ENCODE measurements around the gene IL31. TPM values are rescaled to one million over a fixed set of nuclear protein-coding genes. Genes with fewer than 3 reads are reported as not detected.

Gene IL31
- total and polyA plus RNA-seq, 4 donors: not detected

GRCh38 chr12:122123761-122124145 is 50.3 kb downstream of the IL31 start:
- DNase-seq (ENCODE audit: low spot score): no peak
- 75% methylated on average over 9 of the region's 9 CpGs for WGBS

GRCh38 chr12:122123051-122123760 is 50.8 kb downstream of the IL31 start:
- no peak for TF ChIP-seq ATF3 (IDR thresholded peaks at IDR 0.05)
- peak; percentile 13 for TF ChIP-seq SP1 (IDR thresholded peaks at IDR 0.05)
- no peak for TF ChIP-seq YY1 (IDR thresholded peaks at IDR 0.05)
- TF ChIP-seq NR2F2 (IDR thresholded peaks at IDR 0.05): peak; percentile 14
- no peak for TF ChIP-seq GABPA (IDR thresholded peaks at IDR 0.05 in 1 of 2, conservative IDR thresholded peaks at IDR 0.05 in 1 of 2)
- TF ChIP-seq HNF4A (conservative IDR thresholded peaks at IDR 0.05): peak in 1 of 2 donors; percentile 3
- TF ChIP-seq RAD21 (IDR thresholded peaks at IDR 0.05): peak; percentile 94 to 95
- no peak for TF ChIP-seq EGR1 (IDR thresholded peaks at IDR 0.05; ENCODE audit: low read depth in 2 of 2)
- no peak for TF ChIP-seq HNF4G (IDR thresholded peaks at IDR 0.05)
- TF ChIP-seq FOXA2 (IDR thresholded peaks at IDR 0.05): no peak
- TF ChIP-seq FOXA1 (IDR thresholded peaks at IDR 0.05): no peak
- peak; percentile 15 to 47 for TF ChIP-seq RXRA (IDR thresholded peaks at IDR 0.05)
- no peak for TF ChIP-seq MAX (IDR thresholded peaks at IDR 0.05)
- no peak for TF ChIP-seq JUND (IDR thresholded peaks at IDR 0.05)
- no peak for TF ChIP-seq TAF1 (conservative IDR thresholded peaks at IDR 0.05)
- TF ChIP-seq, protein P1, sequence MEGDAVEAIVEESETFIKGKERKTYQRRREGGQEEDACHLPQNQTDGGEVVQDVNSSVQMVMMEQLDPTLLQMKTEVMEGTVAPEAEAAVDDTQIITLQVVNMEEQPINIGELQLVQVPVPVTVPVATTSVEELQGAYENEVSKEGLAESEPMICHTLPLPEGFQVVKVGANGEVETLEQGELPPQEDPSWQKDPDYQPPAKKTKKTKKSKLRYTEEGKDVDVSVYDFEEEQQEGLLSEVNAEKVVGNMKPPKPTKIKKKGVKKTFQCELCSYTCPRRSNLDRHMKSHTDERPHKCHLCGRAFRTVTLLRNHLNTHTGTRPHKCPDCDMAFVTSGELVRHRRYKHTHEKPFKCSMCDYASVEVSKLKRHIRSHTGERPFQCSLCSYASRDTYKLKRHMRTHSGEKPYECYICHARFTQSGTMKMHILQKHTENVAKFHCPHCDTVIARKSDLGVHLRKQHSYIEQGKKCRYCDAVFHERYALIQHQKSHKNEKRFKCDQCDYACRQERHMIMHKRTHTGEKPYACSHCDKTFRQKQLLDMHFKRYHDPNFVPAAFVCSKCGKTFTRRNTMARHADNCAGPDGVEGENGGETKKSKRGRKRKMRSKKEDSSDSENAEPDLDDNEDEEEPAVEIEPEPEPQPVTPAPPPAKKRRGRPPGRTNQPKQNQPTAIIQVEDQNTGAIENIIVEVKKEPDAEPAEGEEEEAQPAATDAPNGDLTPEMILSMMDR (IDR thresholded peaks at IDR 0.05; ENCODE audit: low read depth, low read length, missing input control): peak; percentile 65
- TF ChIP-seq, protein P2, sequence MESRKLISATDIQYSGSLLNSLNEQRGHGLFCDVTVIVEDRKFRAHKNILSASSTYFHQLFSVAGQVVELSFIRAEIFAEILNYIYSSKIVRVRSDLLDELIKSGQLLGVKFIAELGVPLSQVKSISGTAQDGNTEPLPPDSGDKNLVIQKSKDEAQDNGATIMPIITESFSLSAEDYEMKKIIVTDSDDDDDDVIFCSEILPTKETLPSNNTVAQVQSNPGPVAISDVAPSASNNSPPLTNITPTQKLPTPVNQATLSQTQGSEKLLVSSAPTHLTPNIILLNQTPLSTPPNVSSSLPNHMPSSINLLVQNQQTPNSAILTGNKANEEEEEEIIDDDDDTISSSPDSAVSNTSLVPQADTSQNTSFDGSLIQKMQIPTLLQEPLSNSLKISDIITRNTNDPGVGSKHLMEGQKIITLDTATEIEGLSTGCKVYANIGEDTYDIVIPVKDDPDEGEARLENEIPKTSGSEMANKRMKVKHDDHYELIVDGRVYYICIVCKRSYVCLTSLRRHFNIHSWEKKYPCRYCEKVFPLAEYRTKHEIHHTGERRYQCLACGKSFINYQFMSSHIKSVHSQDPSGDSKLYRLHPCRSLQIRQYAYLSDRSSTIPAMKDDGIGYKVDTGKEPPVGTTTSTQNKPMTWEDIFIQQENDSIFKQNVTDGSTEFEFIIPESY (IDR thresholded peaks at IDR 0.05): no peak
- no peak for TF ChIP-seq REST (IDR thresholded peaks at IDR 0.05)
- Histone ChIP-seq H3K9me3 (ENCODE audit: control insufficient read depth in 4 of 4, low read length in 3 of 4) (no peaks in the 10 kb centered on the region), H3K4me1 (ENCODE audit: control insufficient read depth in 4 of 4, insufficient read depth in 4 of 4, low read length in 3 of 4) (peaks cover 7 to 50% (median 39%) of the 10 kb centered on the region in 4 donors), H3K36me3 (ENCODE audit: control insufficient read depth in 4 of 4, insufficient read depth in 3 of 4, low read depth in 1 of 4, low read length in 3 of 4) (peaks cover 0 to 5% (median 1%) of the 10 kb centered on the region in 4 donors), H3K27me3 (ENCODE audit: control insufficient read depth in 4 of 4, insufficient read depth in 4 of 4, low read length in 3 of 4) (no peaks in the 10 kb centered on the region), H3K9ac (ENCODE audit: low read depth in 1 of 2, low read length in 2 of 2) (peak overlapping the region; percentile 3 to 17), H3K27ac (ENCODE audit: low read depth in 1 of 2, low read length in 2 of 2) (peak overlapping the region; percentile 54 to 66), H3K4me3 (ENCODE audit: low read depth in 1 of 3, low read length in 3 of 3) (no peak overlapping the region)
- peak; percentile 82 for DNase-seq (ENCODE audit: low spot score)
- WGBS: 16% methylated on average over 22 of the region's 22 CpGs

More at GRCh38 chr12:122123761-122124145, 50.3 kb downstream of the IL31 start:
- Histone ChIP-seq H3K27me3 (ENCODE audit: control insufficient read depth in 4 of 4, insufficient read depth in 4 of 4, low read length in 3 of 4) (no peaks in the 10 kb centered on the region), H3K36me3 (ENCODE audit: control insufficient read depth in 4 of 4, insufficient read depth in 3 of 4, low read depth in 1 of 4, low read length in 3 of 4) (peaks cover 0 to 9% (median 3%) of the 10 kb centered on the region in 4 donors), H3K27ac (ENCODE audit: low read depth in 1 of 2, low read length in 2 of 2) (peak overlapping the region; percentile 54 to 58), H3K9me3 (ENCODE audit: control insufficient read depth in 4 of 4, low read length in 3 of 4) (no peaks in the 10 kb centered on the region), H3K9ac (ENCODE audit: low read depth in 1 of 2, low read length in 2 of 2) (peak overlapping the region; percentile 3 to 17), H3K4me1 (ENCODE audit: control insufficient read depth in 4 of 4, insufficient read depth in 4 of 4, low read length in 3 of 4) (peaks cover 7 to 55% (median 42%) of the 10 kb centered on the region in 4 donors), H3K4me3 (ENCODE audit: low read depth in 1 of 3, low read length in 3 of 3) (no peak overlapping the region)
- TF ChIP-seq RAD21 (IDR thresholded peaks at IDR 0.05) (no peak), FOXA1 (IDR thresholded peaks at IDR 0.05) (no peak)
- TF ChIP-seq, protein P2 (IDR thresholded peaks at IDR 0.05): no peak

Data from liver (tissue), 9 donors.